HG02852 (cell line): ENCODE measurements around the gene PPARA.
"Not testable (repeated sequence)": the region's sequence is repeated elsewhere in the genome, so short reads cannot be mapped to it uniquely, and the experiment has no call there.

Source experiments
- ATAC-seq: cut with Tn5 transposase; IDR thresholded peaks from one replicate; pipeline ENCODE4 v1.9.1; 2021; ENCODE audit warnings: mild to moderate bottlenecking, moderate library complexity; ENCODE audit not compliant: unreplicated experiment

The PPARA gene

DNA sequence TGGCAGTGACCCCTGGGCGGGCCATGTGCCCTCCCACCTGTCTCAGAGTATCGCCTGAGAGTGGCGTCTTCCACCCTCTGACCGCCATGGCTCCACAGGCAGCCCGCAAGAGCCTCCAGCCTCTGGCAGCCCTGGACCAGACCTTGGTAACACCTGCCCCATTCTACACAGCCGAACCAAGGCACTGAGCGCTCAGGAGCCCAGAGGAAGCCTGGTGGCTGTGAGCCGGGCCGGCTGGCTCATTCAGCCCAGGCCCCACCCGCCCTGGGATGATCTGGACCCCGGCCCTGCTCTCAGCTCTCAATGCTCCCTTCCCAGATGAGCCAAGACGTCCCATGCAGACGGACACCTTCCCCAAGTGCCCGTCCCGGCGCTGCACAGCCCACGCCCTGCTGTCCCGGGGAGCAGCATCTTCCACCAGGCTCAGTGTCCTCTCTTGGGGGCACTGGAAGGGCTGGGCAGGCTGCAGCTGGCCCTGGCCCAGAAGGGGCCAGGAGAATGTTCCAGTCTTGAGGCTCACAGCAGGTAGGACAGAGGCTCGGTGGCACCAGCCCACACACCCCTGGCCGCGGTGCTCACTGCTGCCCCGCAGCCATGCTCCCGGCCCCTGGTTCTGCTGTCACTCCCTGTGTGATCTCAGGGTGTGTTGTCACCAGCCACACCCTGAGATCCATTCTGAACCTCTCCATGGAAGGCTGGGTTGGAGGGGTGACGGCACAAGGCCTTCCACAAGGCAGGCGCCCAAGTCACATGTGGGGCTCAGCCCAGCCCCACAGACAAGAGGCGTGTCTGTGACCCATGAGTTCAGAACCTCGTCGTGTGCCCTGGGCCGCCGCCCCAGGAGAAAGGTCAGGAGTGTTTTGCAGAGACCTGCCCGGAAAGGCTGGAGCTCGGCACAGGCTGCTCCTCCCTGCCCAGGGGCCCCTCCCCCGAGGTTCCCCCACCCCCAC is 24.2 kb upstream of the PPARA start:
- ATAC-seq, result no peak

- no peak for ATAC-seq
Measured at GRCh38 chr22:46126853-46127385, 23.4 kb upstream of the PPARA start.

- ATAC-seq, result no peak
Measured at GRCh38 chr22:46127556-46127955, 22.8 kb upstream of the PPARA start.

GRCh38 chr22:46128606-46129005 is 21.7 kb upstream of the PPARA start:
- ATAC-seq, result no peak

GRCh38 chr22:46129390-46130041 is 20.8 kb upstream of the PPARA start:
- no peak for ATAC-seq

DNA sequence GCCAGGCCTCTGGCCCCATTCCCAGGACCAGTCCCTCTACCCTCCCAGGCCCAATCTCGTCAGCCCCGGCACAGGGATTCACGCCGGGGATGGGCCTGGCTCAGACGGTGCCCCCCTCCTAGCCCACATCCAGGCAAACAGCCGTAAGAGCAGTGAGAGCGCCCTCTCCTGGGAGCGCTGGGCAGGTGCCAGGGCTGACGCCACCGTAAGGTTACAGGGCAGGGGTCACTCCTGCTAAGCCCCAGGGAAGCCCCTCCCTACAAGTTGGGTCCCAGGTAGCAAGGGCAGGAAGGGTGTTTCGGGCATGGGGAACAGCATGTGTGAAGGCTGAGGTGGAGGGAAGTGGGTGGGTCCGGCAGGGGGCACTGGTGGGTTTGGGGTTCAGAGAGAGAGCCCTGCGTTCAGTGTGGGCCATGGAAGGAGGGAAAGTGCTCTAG is 19.2 kb upstream of the PPARA start:
- ATAC-seq, result no peak

DNA sequence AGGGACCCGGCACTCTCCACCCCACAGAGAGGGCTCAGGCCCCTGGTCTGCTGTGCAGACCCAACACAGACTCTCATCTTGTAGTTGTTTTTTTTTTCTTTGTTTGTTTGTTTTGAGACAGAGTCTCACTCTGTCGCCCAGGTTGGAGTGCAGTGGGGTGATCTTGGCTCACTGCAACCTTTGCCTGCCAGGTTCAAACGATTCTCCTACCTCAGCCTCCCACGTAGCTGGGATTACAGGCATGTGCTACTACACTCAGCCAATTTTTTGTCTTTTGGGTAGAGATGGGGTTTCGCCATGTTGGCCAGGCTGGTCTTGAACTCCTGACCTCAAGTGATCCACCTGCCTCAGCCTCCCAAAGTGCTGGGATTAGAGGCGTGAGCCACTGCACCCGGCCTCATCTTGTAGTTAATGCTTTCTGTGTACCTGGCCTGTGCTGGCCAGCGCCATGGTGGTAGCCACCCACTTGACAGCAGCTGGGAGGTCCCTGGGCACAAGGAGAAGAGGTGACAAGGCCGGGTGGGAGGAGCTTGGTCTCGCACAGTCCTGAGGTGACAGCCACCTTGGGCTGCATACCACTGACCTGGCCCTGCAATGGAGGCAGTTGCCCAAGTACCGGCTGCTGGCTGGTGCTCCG is 18.0 kb upstream of the PPARA start:
- not testable (repeated sequence) for ATAC-seq

DNA sequence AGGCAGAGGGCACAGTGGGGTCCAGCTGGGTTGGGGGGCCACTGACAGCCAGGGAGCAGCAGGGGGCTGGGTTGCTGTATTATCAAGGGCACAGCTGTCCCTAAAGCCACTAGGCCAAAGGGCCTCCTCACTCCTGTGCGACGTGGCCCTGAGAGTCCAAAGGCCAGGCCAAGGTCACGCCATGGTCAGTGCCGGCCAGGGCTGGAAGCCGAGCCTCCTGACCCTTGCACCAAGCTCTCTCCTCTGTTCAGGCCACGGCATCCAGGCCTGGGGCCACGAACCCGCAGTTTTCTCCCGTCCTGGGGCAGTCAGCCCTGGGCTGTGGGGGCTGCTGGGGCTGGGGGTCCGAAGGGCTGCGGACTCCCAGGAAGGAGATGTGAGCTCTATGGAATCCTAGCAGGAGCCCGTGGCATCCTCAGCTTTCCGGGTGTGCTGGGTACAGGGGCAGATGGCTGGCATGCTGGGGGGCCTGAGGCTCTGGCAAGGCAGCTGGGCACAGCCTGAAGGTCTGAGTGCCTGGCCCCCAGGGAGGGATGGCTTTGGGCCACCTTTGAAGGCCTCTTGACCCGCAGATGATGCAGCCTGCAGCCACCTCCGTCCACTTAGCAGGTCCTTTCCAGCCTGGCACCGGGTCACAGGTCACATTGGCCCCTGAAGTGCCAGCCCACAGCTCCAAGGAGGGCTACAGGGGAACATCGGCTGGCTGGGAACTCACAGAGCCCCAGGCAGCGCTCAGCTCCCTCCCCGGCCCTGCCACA is 17.3 kb upstream of the PPARA start:
- ATAC-seq, result no peak

GRCh38 chr22:46133588-46133855 is 16.8 kb upstream of the PPARA start:
- no peak for ATAC-seq

DNA sequence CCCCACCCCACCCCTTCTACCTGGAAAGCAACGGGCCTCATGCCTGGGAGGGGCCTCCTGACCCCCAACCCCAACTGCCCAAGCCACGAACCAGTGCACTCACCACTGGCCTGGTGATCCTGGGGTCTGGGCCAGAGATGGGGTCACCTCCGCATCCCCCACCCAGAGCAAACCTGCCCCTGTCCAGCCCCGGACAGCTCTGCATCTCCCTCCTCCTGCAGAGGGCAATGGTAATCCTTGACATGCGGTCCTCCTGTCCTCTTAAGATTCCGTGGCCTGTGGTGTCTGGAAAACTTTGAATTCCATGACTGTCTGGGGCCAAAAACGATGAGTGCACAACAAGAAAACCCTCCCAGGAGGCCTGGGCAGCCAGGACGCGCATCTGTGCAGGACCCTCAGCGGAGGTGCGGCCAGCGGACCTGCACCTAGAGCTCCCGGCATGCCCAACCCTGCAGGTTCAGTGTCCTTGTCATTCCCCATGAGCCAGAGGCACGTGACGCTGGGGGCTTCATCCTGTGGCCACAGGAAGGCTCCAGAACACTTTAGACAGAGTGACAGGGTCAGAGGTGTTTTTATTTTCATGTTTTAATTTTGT is 16.1 kb upstream of the PPARA start:
- ATAC-seq, result no peak

DNA sequence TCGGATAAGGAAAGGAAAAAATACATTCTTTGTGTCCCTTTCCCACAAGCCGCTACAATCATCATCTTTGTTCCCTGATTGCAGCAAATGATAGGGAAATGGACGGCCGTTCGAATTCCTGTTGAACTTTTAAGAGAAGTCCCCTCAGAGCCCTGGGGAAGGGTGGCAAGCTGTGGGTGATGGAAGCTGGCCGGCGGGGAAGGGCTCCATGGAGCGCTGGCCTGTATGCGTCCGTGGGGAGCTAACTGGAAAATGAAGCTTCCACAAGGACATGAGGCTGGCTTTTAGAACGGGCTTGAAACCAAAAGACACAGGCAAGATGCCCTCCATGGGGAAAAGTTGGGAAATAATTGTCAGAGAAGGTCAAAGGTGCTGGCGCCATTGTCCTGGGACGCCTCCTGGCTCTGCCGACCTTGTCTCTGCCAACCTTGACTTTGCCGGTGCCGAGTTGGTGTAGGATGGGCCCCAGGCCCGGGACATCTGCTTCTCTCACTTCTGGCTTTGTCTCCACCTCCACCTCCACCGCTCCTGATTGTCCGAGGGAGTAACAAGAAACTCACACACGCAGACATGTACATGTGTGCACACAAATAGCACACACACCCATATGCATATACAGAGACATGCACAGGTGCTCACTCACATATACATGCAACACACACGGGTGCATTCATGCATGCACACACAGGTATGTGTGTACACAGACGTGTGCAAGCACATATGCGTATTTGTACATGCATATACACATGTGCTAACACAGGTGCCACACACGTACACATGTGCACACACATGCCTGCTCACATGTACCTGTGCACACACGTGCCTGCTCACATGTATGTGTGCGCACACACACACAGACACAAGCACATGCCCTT is 14.5 kb upstream of the PPARA start:
- no peak for ATAC-seq

GRCh38 chr22:46136486-46137217 is 13.7 kb upstream of the PPARA start:
- no peak for ATAC-seq

DNA sequence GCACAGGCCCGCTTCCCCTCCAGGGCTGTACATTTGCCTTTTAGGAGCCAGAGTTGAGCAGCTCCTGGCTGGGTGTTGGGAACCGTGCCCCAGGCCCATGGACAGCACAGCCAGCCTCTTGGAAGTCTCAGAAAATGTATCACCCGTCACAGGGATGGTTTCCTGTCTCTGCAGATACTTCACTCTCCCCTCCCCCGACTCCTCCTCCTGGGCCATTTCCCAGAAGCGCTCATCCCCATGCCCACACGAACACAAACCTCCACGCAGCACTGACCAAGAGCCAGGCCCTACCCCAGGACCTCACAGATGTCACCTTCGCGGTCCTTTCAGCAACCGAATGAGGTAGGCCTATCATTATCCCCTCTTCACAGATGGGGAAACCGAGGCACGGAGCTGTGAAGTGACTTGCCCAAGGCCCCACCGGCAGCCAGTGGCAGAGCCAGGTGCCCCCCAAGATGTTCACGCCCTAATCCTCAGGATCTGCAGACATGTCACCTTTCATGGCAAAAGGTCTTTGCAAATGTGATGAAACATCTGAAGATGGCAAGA is 13.0 kb upstream of the PPARA start:
- no peak for ATAC-seq

DNA sequence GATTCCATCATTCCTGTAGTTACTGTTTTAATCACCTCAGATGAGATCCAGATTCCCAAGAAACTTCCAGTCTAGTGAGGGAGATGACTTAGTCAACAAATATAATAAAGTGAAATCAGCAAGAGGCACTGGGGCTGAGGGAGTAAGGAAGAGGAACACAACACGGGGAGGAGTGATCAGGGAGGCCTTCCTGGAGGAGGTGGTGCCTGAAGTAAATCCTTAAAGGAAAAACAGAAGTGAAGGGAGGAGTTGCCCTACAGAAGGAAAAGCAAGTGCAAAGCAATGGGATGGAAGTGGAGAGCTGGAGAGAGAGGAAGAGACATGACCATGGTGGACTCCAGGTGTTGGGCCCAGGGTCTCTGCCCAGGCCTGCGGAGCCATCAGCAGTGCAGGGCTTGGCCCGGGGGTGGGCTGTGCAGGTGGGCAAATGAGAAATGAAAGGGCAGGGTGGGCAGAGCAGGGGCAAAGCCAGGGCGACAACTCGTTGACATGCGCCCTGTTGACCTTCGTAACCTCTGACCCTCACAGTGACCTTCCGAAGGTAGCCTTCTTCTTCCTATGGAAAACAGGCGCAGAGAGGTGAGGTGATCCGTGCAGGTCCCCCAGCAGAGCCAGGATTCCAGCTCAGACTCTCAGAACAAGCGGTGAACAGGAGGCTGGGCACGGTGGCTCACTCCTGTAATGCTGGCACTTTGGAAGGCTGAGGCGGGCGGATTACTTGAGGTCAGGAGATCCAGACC is 12.1 kb upstream of the PPARA start:
- no peak for ATAC-seq

DNA sequence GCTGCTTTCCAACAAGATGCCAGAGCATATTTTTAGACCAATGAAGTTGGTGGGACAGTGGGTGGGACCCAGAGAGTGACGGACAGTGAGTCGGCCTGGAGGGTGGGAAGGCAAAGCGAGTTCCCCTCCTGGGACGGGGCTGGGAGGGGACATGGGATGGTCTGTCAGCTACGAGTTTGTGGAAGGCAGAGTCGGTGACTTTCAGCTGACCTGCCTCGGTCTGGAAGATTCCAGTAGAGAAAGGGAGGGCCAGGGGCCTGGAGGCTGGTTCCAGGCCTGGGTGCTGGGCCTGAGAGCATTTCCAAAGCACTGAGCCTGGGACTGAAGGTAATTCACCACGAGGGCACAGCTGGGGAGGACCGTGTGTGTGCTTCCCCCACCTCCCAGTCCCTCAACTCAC is 10.9 kb upstream of the PPARA start:
- not testable (repeated sequence) for ATAC-seq

- no peak for ATAC-seq
Measured at GRCh38 chr22:46139895-46140350, 10.4 kb upstream of the PPARA start.

GRCh38 chr22:46140989-46141928 is 9.1 kb upstream of the PPARA start:
- ATAC-seq, result no peak
